DMS53 (cell line): Measurements from ENCODE around the gene PLPPR2.
"Not testable (repeated sequence)": the region's sequence is repeated elsewhere in the genome, so short reads cannot be mapped to it uniquely, and the experiment has no call there.

Source experiments
- DNase-seq: peaks from one replicate; lab custom pipeline; 2025; lab: John Stamatoyannopoulos, UW

The PLPPR2 gene

GRCh38 chr19:11355160-11356073 is at the start of gene PLPPR2:
TSS of gene PLPPR2 (plus strand) at chr19:11355432. CDS start at chr19:11357674, 2,242 bp downstream.
- DNase-seq = peak; percentile 95

- DNase-seq = peak; percentile 45
Measured at GRCh38 chr19:11306337-11306736, 48.9 kb upstream of the PLPPR2 start.

GRCh38 chr19:11320278-11320995 is 34.8 kb upstream of the PLPPR2 start:
- DNase-seq = not testable (repeated sequence)

GRCh38 chr19:11321191-11322126 is 33.8 kb upstream of the PLPPR2 start:
- peak; percentile 33 for DNase-seq

- DNase-seq = no peak
Measured at GRCh38 chr19:11322269-11323024, 32.8 kb upstream of the PLPPR2 start.

- no peak for DNase-seq
Measured at GRCh38 chr19:11323601-11324078, 31.6 kb upstream of the PLPPR2 start.

GRCh38 chr19:11324079-11324661 is 31.1 kb upstream of the PLPPR2 start:
- DNase-seq = no peak

- DNase-seq = no peak
Measured at GRCh38 chr19:11324748-11325389, 30.4 kb upstream of the PLPPR2 start.

- no peak for DNase-seq
Measured at GRCh38 chr19:11325544-11325943, 29.7 kb upstream of the PLPPR2 start.

- DNase-seq = no peak
Measured at GRCh38 chr19:11330127-11330526, 25.1 kb upstream of the PLPPR2 start.

- DNase-seq = no peak
Measured at GRCh38 chr19:11331502-11331901, 23.7 kb upstream of the PLPPR2 start.

- no peak for DNase-seq
Measured at GRCh38 chr19:11332822-11333221, 22.4 kb upstream of the PLPPR2 start.

- peak; percentile 55 for DNase-seq
Measured at GRCh38 chr19:11333838-11334237, 21.4 kb upstream of the PLPPR2 start.

GRCh38 chr19:11335449-11336146 is 19.6 kb upstream of the PLPPR2 start:
- no peak for DNase-seq

- DNase-seq = no peak
Measured at GRCh38 chr19:11337080-11337479, 18.2 kb upstream of the PLPPR2 start.

- no peak for DNase-seq
Measured at GRCh38 chr19:11338121-11338520, 17.1 kb upstream of the PLPPR2 start.

GRCh38 chr19:11338569-11339253 is 16.5 kb upstream of the PLPPR2 start:
- DNase-seq = peak; percentile 33

- DNase-seq = peak; percentile 95
Measured at GRCh38 chr19:11339254-11340098, 15.8 kb upstream of the PLPPR2 start, which contains the start of gene RAB3D. TSS of gene RAB3D (minus strand) at chr19:11339657. CDS start at chr19:11337399, 2,258 bp downstream.
